Measurements from ENCODE around the gene IL17C. TPM values are rescaled to one million over a fixed set of nuclear protein-coding genes. Genes with fewer than 3 reads are reported as not detected.

IL17C gene
- total RNA-seq, 1 experiment from 2014 or later, result not detected

DNA sequence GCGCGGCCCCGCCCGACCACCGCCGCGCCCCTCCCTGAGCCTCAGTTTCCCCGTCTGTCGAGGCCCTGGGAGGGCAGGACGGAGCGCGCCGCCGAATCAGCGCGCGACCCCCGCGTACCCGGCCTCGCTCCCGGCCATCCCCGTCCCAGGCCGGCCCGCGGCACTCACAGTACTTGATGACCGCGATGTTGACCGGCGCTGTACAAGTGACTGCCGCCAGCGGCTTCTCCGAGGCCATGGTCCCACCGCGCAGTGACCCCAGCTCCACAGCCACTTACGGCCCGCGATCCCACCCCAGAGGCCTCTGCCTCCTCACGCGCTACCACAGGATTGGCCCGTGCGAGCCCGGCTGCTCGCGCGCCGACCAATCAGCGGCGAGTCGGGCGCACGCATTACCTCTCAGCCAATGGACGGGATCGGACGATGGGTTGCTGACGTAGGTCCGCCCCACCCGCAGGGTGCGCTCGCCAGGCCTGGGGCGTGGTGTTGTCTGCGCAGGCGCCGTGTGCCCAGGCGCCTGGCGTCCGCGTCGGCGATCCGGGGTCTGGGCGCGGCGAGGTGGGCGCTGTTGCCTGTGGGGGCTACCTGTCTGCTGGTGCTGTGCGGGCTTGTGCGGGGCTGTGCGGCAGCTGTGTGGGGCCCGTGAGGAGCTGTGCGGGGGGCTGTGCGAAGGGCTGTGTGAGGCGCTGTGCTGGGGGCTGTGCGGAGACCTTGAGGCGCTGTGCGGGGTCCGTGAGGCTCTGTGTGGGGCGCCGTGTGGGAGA, 24.7 kb downstream of the IL17C start, which contains the start of gene MVD:
Gene MVD (minus strand): TSS at position 249 of the 764 bp plus-strand sequence. CDS start 11 bp downstream, at position 238.
- DNase-seq (peak; percentile 94), ATAC-seq (peak; percentile 99)
- TF ChIP-seq, protein P1, sequence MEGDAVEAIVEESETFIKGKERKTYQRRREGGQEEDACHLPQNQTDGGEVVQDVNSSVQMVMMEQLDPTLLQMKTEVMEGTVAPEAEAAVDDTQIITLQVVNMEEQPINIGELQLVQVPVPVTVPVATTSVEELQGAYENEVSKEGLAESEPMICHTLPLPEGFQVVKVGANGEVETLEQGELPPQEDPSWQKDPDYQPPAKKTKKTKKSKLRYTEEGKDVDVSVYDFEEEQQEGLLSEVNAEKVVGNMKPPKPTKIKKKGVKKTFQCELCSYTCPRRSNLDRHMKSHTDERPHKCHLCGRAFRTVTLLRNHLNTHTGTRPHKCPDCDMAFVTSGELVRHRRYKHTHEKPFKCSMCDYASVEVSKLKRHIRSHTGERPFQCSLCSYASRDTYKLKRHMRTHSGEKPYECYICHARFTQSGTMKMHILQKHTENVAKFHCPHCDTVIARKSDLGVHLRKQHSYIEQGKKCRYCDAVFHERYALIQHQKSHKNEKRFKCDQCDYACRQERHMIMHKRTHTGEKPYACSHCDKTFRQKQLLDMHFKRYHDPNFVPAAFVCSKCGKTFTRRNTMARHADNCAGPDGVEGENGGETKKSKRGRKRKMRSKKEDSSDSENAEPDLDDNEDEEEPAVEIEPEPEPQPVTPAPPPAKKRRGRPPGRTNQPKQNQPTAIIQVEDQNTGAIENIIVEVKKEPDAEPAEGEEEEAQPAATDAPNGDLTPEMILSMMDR (conservative IDR thresholded peaks at IDR 0.05; ENCODE audit: low read depth, low read length), result 0 out of 2 replicates have a peak, but pooled peaks have one; percentile 10
- TF ChIP-seq EZH2 (IDR thresholded peaks at IDR 0.05; ENCODE audit: low read length, unreplicated experiment) (no peak), EZH2phosphoT487 (IDR thresholded peaks at IDR 0.05; ENCODE audit: borderline replicate concordance, low read length) (no peak)
- H3K27me3 ChIP-seq (ENCODE audit: low read length), result no peaks in the 10 kb centered on the region
- H2AFZ ChIP-seq (ENCODE audit: low read length), result peak within 1 kb of the TSS; percentile 89
- no peaks in the 10 kb centered on the region for H3F3A ChIP-seq (ENCODE audit: low read length, unreplicated experiment)
- H3K9me2 ChIP-seq (replicated peaks; ENCODE audit: low read length), result no peaks in the 10 kb centered on the region
- ChIA-PET CTCF (no interaction called here), POLR2A (ENCODE audit: unreplicated experiment) (no interaction called here)
- peak within 1 kb of the TSS; percentile 98 for H3K4me2 ChIP-seq (ENCODE audit: low read length)
- H3K79me2 ChIP-seq (ENCODE audit: low read length), result peaks cover 18% of the 10 kb centered on the region
- no peaks in the 10 kb centered on the region for H3K36me3 ChIP-seq (ENCODE audit: low read depth, low read length)
- H4K20me1 ChIP-seq (ENCODE audit: low read length), result 0 out of 2 replicates have a peak, but pooled peaks cover 3% of the 10 kb centered on the region
- no peaks in the 10 kb centered on the region for H3K9me3 ChIP-seq (ENCODE audit: low read length)
- H3K4me3 ChIP-seq (ENCODE audit: low read length), result peak within 1 kb of the TSS; percentile 88
- no peaks in the 10 kb centered on the region; the same call in 1 of the 2 replicates for H3K4me1 ChIP-seq (ENCODE audit: insufficient read depth, low read length)
- H3K9ac ChIP-seq (ENCODE audit: low read length), result peak within 1 kb of the TSS; percentile 95
- BruUV-seq (replicated peaks), result no TSS peak
- intact Hi-C loops (cut with micrococcal nuclease), result loop anchor here (1.0 kb wide), 1 partner anchor 23 kb away; the partner anchor contains the start of gene SNAI3
- H3K27ac ChIP-seq (ENCODE audit: low read length), result peak within 1 kb of the TSS; percentile 70

DNA sequence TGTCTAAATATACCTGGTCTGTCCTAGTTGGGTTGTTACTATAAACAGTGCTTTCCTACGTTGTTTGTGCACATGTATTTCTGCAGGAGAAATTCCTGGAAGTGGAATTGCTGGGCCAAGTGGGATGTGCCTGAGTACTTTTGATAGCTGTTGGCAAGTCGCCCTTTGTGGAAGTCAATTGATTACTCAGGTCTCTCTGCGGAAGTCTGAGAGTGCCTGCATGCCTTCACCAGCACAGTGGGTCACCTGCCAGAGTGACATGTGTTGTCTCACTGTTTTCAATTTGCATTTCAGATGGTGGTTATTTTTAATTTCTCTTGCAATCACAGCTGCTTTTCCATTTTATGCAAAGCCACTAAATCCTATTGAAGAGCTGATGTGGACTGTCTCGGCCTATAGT, 26.8 kb downstream of the IL17C start:
- H2AFZ ChIP-seq (ENCODE audit: low read length), result no peak overlapping the region
- ChIA-PET POLR2A (ENCODE audit: unreplicated experiment) (no interaction called here), CTCF (no interaction called here)
- peaks cover 18% of the 10 kb centered on the region for H3K79me2 ChIP-seq (ENCODE audit: low read length)
- H3K9me3 ChIP-seq (ENCODE audit: low read length), result no peaks in the 10 kb centered on the region
- H3K9ac ChIP-seq (ENCODE audit: low read length), result no peak overlapping the region
- no peaks in the 10 kb centered on the region; the same call in 1 of the 2 replicates for H3K4me1 ChIP-seq (ENCODE audit: insufficient read depth, low read length)
- no peaks in the 10 kb centered on the region for H3F3A ChIP-seq (ENCODE audit: low read length, unreplicated experiment)
- no TSS peak for BruUV-seq (replicated peaks)
- no peak for ATAC-seq
- intact Hi-C loops (cut with micrococcal nuclease), result no loop called here
- H3K27ac ChIP-seq (ENCODE audit: low read length), result no peak overlapping the region
- no peak for DNase-seq
- no peak overlapping the region for H3K4me2 ChIP-seq (ENCODE audit: low read length)
- H3K4me3 ChIP-seq (ENCODE audit: low read length), result no peak overlapping the region
- no peaks in the 10 kb centered on the region for H3K36me3 ChIP-seq (ENCODE audit: low read depth, low read length)
- H3K9me2 ChIP-seq (replicated peaks; ENCODE audit: low read length), result no peaks in the 10 kb centered on the region
- TF ChIP-seq, protein P1 (conservative IDR thresholded peaks at IDR 0.05; ENCODE audit: low read depth, low read length), result no peak
- TF ChIP-seq EZH2 (IDR thresholded peaks at IDR 0.05; ENCODE audit: low read length, unreplicated experiment) (no peak), EZH2phosphoT487 (IDR thresholded peaks at IDR 0.05; ENCODE audit: borderline replicate concordance, low read length) (no peak)
- H4K20me1 ChIP-seq (ENCODE audit: low read length), result 0 out of 2 replicates have a peak, but pooled peaks cover 3% of the 10 kb centered on the region
- H3K27me3 ChIP-seq (ENCODE audit: low read length), result no peaks in the 10 kb centered on the region

DNA sequence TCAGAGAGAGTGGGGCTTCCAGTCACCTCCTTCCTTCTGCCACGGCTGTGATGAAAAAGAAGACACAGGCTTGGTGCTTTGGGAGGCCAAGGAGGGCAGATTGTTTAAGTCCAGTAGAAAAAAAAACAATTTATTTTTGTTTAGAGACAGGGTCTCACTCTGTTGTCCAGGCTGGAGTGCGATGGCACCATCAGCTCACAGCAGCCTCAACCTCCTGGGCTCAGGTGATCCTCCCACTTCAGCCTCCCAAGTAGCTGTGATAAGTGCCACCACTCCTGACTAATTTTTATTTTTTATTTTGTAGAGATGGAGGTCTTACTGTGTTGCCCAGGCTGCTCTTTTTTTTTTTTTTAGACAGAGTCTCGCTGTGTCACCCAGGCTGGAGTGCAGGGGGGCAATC, 27.2 kb downstream of the IL17C start:
- Histone ChIP-seq H3K27ac (ENCODE audit: low read length) (no peak overlapping the region), H4K20me1 (ENCODE audit: low read length) (0 out of 2 replicates have a peak, but pooled peaks cover 3% of the 10 kb centered on the region), H3K4me3 (ENCODE audit: low read length) (no peak overlapping the region), H3K9me2 (replicated peaks; ENCODE audit: low read length) (no peaks in the 10 kb centered on the region), H3K9ac (ENCODE audit: low read length) (no peak overlapping the region), H3F3A (ENCODE audit: low read length, unreplicated experiment) (no peaks in the 10 kb centered on the region), H3K27me3 (ENCODE audit: low read length) (no peaks in the 10 kb centered on the region), H3K36me3 (ENCODE audit: low read depth, low read length) (no peaks in the 10 kb centered on the region), H2AFZ (ENCODE audit: low read length) (no peak overlapping the region), H3K4me1 (ENCODE audit: insufficient read depth, low read length) (no peaks in the 10 kb centered on the region; the same call in 1 of the 2 replicates), H3K79me2 (ENCODE audit: low read length) (peaks cover 18% of the 10 kb centered on the region), H3K4me2 (ENCODE audit: low read length) (no peak overlapping the region), H3K9me3 (ENCODE audit: low read length) (no peaks in the 10 kb centered on the region)
- ChIA-PET POLR2A (ENCODE audit: unreplicated experiment) (no interaction called here), CTCF (no interaction called here)
- BruUV-seq (replicated peaks), result no TSS peak
- intact Hi-C loops (cut with micrococcal nuclease), result no loop called here
- DNase-seq, result no peak
- ATAC-seq, result no peak
- TF ChIP-seq EZH2phosphoT487 (IDR thresholded peaks at IDR 0.05; ENCODE audit: borderline replicate concordance, low read length) (no peak), EZH2 (IDR thresholded peaks at IDR 0.05; ENCODE audit: low read length, unreplicated experiment) (no peak)
- TF ChIP-seq, protein P1 (conservative IDR thresholded peaks at IDR 0.05; ENCODE audit: low read depth, low read length), result no peak
